ENCODE measurements around the gene LAMA2. TPM values are rescaled to one million over a fixed set of nuclear protein-coding genes. Genes with fewer than 3 reads are reported as not detected.

Gene LAMA2
- total and polyA plus RNA-seq, 2 of the 8 experiments (the other 6 are each of a cell fraction or from before 2014, with no cell fraction given): 1.3 to 3.8 TPM

- Histone ChIP-seq H3K79me2 (ENCODE audit: control insufficient read depth in 1 of 2, insufficient read depth in 2 of 2, low read length in 2 of 2) (no peaks in the 10 kb centered on the region), H4K20me1 (replicated peaks in 1 of 2; ENCODE audit: control insufficient read depth in 1 of 2, insufficient read depth in 2 of 2, low read length in 2 of 2) (no peaks in the 10 kb centered on the region), H3K27ac (ENCODE audit: low read depth, low read length) (no peak overlapping the region), H3K9ac (replicated peaks in 1 of 4; ENCODE audit: extremely low read depth in 1 of 4, low read depth in 3 of 4, low read length in 3 of 4) (no peak overlapping the region), H3K23ac (ENCODE audit: insufficient read length) (no peak overlapping the region), H2AK5ac (ENCODE audit: low read depth, low read length) (no peak overlapping the region), H2BK5ac (ENCODE audit: low read depth, low read length) (no peak overlapping the region), H3K27me3 (replicated peaks in 1 of 4; ENCODE audit: control insufficient read depth in 3 of 4, extremely low read depth in 1 of 4, insufficient read depth in 3 of 4, low read length in 3 of 4) (no peaks in the 10 kb centered on the region), H4K91ac (replicated peaks; ENCODE audit: insufficient read length, low read length) (no peak overlapping the region), H3K18ac (ENCODE audit: extremely low read depth, low read length) (no peak overlapping the region), H2BK120ac (replicated peaks; ENCODE audit: low read depth, low read length) (no peak overlapping the region), H3K4me3 (ENCODE audit: extremely low read depth in 1 of 4, insufficient read depth in 2 of 4, low read depth in 3 of 4, low read length in 4 of 4) (no peak overlapping the region), H3K36me3 (ENCODE audit: control insufficient read depth in 2 of 4, insufficient read depth in 4 of 4, low read length in 3 of 4) (no peaks in the 10 kb centered on the region), H3K56ac (replicated peaks; ENCODE audit: insufficient read length, low read depth, low read length) (no peak overlapping the region), H4K8ac (ENCODE audit: extremely low read depth, insufficient read depth, low read length) (no peak overlapping the region), H2BK20ac (ENCODE audit: low read length) (no peak overlapping the region), H3K23me2 (ENCODE audit: low read depth, low read length) (no peaks in the 10 kb centered on the region), H3K79me1 (ENCODE audit: low read depth, low read length) (no peaks in the 10 kb centered on the region), H3K4me2 (ENCODE audit: insufficient read depth in 1 of 2, low read depth in 2 of 2, low read length in 2 of 2) (no peak overlapping the region), H3K9me3 (ENCODE audit: insufficient read depth in 2 of 2, low read depth in 1 of 2, low read length in 1 of 2) (no peaks in the 10 kb centered on the region), H2AFZ (ENCODE audit: low read length) (no peak overlapping the region), H3K14ac (ENCODE audit: insufficient read length) (no peak overlapping the region), H4K5ac (ENCODE audit: insufficient read length, low read depth, low read length) (no peak overlapping the region), H3K4me1 (replicated peaks in 1 of 4; ENCODE audit: control insufficient read depth in 3 of 4, insufficient read depth in 4 of 4, low read length in 3 of 4) (no peaks in the 10 kb centered on the region), H2BK15ac (ENCODE audit: low read length) (no peak overlapping the region), H2BK12ac (ENCODE audit: low read depth, low read length) (no peak overlapping the region), H3K4ac (replicated peaks; ENCODE audit: insufficient read length, low read depth, low read length) (no peak overlapping the region)
- DNase-seq (ENCODE audit: low read depth in 1 of 2, low spot score in 2 of 2) (no peak), FAIRE-seq (no peak)
- ChIA-PET CTCF (ENCODE audit: partially characterized antibody) (interaction anchor here (8.9 kb wide), 1 partner anchor 13 kb away, joined by 83 read pairs; no protein-coding TSS in a partner anchor), POLR2A (ENCODE audit: partially characterized antibody) (no interaction called here)
- TF ChIP-seq NANOG (IDR thresholded peaks at IDR 0.05; ENCODE audit: insufficient read depth, low read depth, low read length, poor library complexity, severe bottlenecking): no peak
- no peak for TF ChIP-seq TAF7 (optimal IDR thresholded peaks at IDR 0.05; ENCODE audit: borderline replicate concordance, low read depth, low read length)
- TF ChIP-seq POLR2A (IDR thresholded peaks at IDR 0.05; ENCODE audit: control extremely low read depth in 1 of 2, low read depth in 2 of 2, low read length in 2 of 2): no peak
- TF ChIP-seq CTBP2 (IDR thresholded peaks at IDR 0.05; ENCODE audit: borderline replicate concordance, insufficient read depth, insufficient read length, low read length): no peak
- WGBS, 2 experiments (ENCODE audit: extremely low coverage in 1 of 2, insufficient coverage in 1 of 2, insufficient read length in 1 of 2, insufficient replicate concordance in 2 of 2, low coverage in 1 of 2, low lambda C conversion rate in 2 of 2, missing lambda C conversion rate in 1 of 2): 86% methylated on average over 3 of the region's 3 CpGs; no CpG with 5 or more reads in 1 of the 2 experiments
Measured at GRCh38 chr6:129513471-129513870, 630.5 kb downstream of the LAMA2 start.
